ENCODE results near the gene QRFPR.

DNA sequence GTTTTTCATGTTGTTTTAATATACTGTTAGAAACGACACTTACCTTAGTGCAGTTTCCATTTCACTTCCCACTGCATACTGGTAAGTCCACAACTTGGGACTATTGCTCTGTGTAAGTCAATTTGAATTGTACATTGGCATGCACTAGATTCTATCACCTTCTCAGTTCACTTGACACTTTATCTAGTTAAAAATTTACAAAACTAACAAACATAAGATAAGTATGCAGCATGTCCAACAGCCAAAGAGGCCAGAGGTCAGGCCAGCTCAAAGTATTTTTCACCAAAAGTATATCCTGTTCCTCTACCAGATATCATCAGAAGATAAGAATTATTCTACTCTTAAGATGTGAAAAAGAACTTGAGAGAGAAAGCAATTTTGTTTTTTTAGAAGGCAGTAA lies 75.9 kb downstream of the QRFPR start:
- no peak for TF ChIP-seq POLR2A (IDR thresholded peaks at IDR 0.05)
- TF ChIP-seq, protein P1, sequence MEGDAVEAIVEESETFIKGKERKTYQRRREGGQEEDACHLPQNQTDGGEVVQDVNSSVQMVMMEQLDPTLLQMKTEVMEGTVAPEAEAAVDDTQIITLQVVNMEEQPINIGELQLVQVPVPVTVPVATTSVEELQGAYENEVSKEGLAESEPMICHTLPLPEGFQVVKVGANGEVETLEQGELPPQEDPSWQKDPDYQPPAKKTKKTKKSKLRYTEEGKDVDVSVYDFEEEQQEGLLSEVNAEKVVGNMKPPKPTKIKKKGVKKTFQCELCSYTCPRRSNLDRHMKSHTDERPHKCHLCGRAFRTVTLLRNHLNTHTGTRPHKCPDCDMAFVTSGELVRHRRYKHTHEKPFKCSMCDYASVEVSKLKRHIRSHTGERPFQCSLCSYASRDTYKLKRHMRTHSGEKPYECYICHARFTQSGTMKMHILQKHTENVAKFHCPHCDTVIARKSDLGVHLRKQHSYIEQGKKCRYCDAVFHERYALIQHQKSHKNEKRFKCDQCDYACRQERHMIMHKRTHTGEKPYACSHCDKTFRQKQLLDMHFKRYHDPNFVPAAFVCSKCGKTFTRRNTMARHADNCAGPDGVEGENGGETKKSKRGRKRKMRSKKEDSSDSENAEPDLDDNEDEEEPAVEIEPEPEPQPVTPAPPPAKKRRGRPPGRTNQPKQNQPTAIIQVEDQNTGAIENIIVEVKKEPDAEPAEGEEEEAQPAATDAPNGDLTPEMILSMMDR (IDR thresholded peaks at IDR 0.05), result no peak
- no peak for TF ChIP-seq POLR2AphosphoS5 (IDR thresholded peaks at IDR 0.05)
- TF ChIP-seq EP300 (IDR thresholded peaks at IDR 0.05), result no peak

All from upper lobe of left lung (tissue), 4 donors.